ENCODE measurements around the gene TPT1. TPM values are rescaled to one million over a fixed set of nuclear protein-coding genes. Genes with fewer than 3 reads are reported as not detected.

Gene TPT1
- total RNA-seq, 4 donors from 2014 or later = 1,719 to 2,278 (median 1,854) TPM

- TF ChIP-seq POLR2A (IDR thresholded peaks at IDR 0.05) (no peak), CTCF (IDR thresholded peaks at IDR 0.05) (no peak)
- no peaks in the 10 kb centered on the region for H3K36me3 ChIP-seq
- H3K9me3 ChIP-seq = no peaks in the 10 kb centered on the region
- peak in 1 of 3 donors; percentile 80 for DNase-seq
- peaks cover 0 to 13% (median 0%) of the 10 kb centered on the region in 4 donors for H3K4me1 ChIP-seq
- H3K27me3 ChIP-seq = no peaks in the 10 kb centered on the region
- H3K4me3 ChIP-seq = no peak overlapping the region
- H3K27ac ChIP-seq = peak overlapping the region in 3 of 4 donors; percentile 46 to 77 (median 51)
Observed at GRCh38 chr13:45373162-45373547, 32.2 kb upstream of the TPT1 start.

- TF ChIP-seq CTCF (IDR thresholded peaks at IDR 0.05) (no peak), POLR2A (IDR thresholded peaks at IDR 0.05) (no peak)
- DNase-seq = no peak
- peak overlapping the region in 3 of 4 donors; percentile 46 to 70 (median 51) for H3K27ac ChIP-seq
Observed at GRCh38 chr13:45372189-45373161, 31.5 kb upstream of the TPT1 start.

GRCh38 chr13:45370922-45371406 is 30.0 kb upstream of the TPT1 start:
- Histone ChIP-seq H3K36me3 (no peaks in the 10 kb centered on the region), H3K27me3 (no peaks in the 10 kb centered on the region), H3K9me3 (no peaks in the 10 kb centered on the region), H3K4me3 (peak overlapping the region in 2 of 4 donors; percentile 15 to 19), H3K4me1 (peaks cover 0 to 21% (median 6%) of the 10 kb centered on the region in 4 donors), H3K27ac (no peak overlapping the region)
- no peak for TF ChIP-seq POLR2A (IDR thresholded peaks at IDR 0.05)
- peak; percentile 75 to 91 (median 87) for TF ChIP-seq CTCF (IDR thresholded peaks at IDR 0.05)
- DNase-seq = peak; percentile 31 to 79 (median 76)

More at GRCh38 chr13:45372189-45373161, 31.5 kb upstream of the TPT1 start:
- no peaks in the 10 kb centered on the region for H3K9me3 ChIP-seq
- H3K4me3 ChIP-seq = no peak overlapping the region
- H3K36me3 ChIP-seq = no peaks in the 10 kb centered on the region
- H3K4me1 ChIP-seq = peaks cover 0 to 20% (median 5%) of the 10 kb centered on the region in 4 donors
- no peaks in the 10 kb centered on the region for H3K27me3 ChIP-seq

GRCh38 chr13:45369116-45369515 is 28.1 kb upstream of the TPT1 start:
- Histone ChIP-seq H3K9me3 (no peaks in the 10 kb centered on the region), H3K4me1 (peaks cover 0 to 21% (median 6%) of the 10 kb centered on the region in 4 donors), H3K36me3 (no peaks in the 10 kb centered on the region), H3K27ac (no peak overlapping the region), H3K4me3 (no peak overlapping the region), H3K27me3 (no peaks in the 10 kb centered on the region)
- DNase-seq = no peak
- TF ChIP-seq POLR2A (IDR thresholded peaks at IDR 0.05) (no peak), CTCF (IDR thresholded peaks at IDR 0.05) (no peak)

GRCh38 chr13:45368571-45368970 is 27.6 kb upstream of the TPT1 start:
- TF ChIP-seq CTCF (IDR thresholded peaks at IDR 0.05) (no peak), POLR2A (IDR thresholded peaks at IDR 0.05) (no peak)
- DNase-seq = no peak
- Histone ChIP-seq H3K27me3 (no peaks in the 10 kb centered on the region), H3K36me3 (no peaks in the 10 kb centered on the region), H3K27ac (peak overlapping the region in 1 of 4 donors; percentile 12), H3K4me3 (no peak overlapping the region), H3K4me1 (peaks cover 0 to 21% (median 6%) of the 10 kb centered on the region in 4 donors), H3K9me3 (no peaks in the 10 kb centered on the region)
